Neural progenitor cell (in vitro differentiated cells): ENCODE measurements around the gene PHACTR1. TPM values are rescaled to one million over a fixed set of nuclear protein-coding genes. Genes with fewer than 3 reads are reported as not detected.

Source experiments
- DNase-seq: peaks from one replicate; pipeline ENCODE4 v3.0.0-alpha.2; 2016; ENCODE audit warnings: low spot score
- H2AFZ ChIP-seq: fragments of 200-600 bp; sonication (generic); replicated peaks from 2 replicates; pipeline ENCODE4 v1.6.1; 2016; ENCODE audit warnings: antibody characterized with exemption
- H3F3A ChIP-seq: fragments of 200-600 bp; sonication (generic); 2 replicates; pipeline ENCODE4 v1.6.1; 2016; ENCODE audit warnings: antibody characterized with exemption, low read depth
- H3K27ac ChIP-seq: fragments of 200-600 bp; sonication (generic); 2 replicates; pipeline ENCODE4 v1.5.1; 2016; ENCODE audit warnings: mild to moderate bottlenecking
- H3K27me3 ChIP-seq: fragments of 200-600 bp; sonication (generic); 2 replicates; pipeline ENCODE4 v1.6.1; 2016; ENCODE audit warnings: mild to moderate bottlenecking, moderate library complexity
- H3K36me3 ChIP-seq: fragments of 200-600 bp; sonication (generic); 2 replicates; pipeline ENCODE4 v1.5.1; 2016
- H3K4me1 ChIP-seq: fragments of 200-600 bp; sonication (generic); 2 replicates; pipeline ENCODE4 v1.6.1; 2016; ENCODE audit warnings: mixed run types
- H3K4me2 ChIP-seq: fragments of 200-600 bp; sonication (generic); 2 replicates; pipeline ENCODE4 v1.6.1; 2016
- H3K4me3 ChIP-seq: fragments of 200-600 bp; sonication (generic); 2 replicates; pipeline ENCODE4 v1.5.1; 2016
- H3K79me2 ChIP-seq: fragments of 200-600 bp; sonication (generic); 2 replicates; pipeline ENCODE4 v1.6.1; 2016; ENCODE audit warnings: low read depth
- H3K9ac ChIP-seq: fragments of 200-600 bp; sonication (generic); 2 replicates; pipeline ENCODE4 v1.6.1; 2016
- H3K9me3 ChIP-seq: fragments of 200-600 bp; sonication (generic); 2 replicates; pipeline ENCODE4 v1.5.1; 2016; ENCODE audit warnings: low read depth
- H4K20me1 ChIP-seq: fragments of 200-600 bp; sonication (generic); 2 replicates; pipeline ENCODE4 v1.6.1; 2016; ENCODE audit warnings: low read depth
- H3K27ac Mint-ChIP-seq: 3 replicates; pipeline ENCODE4 v1.8.0; 2021; ENCODE audit warnings: mixed read lengths
- H3K27me3 Mint-ChIP-seq: 2 replicates; pipeline ENCODE4 v1.8.0; 2022; ENCODE audit warnings: low read depth, mild to moderate bottlenecking, inconsistent platforms, moderate library complexity, mixed read lengths; ENCODE audit not compliant: insufficient read depth
- H3K36me3 Mint-ChIP-seq: 3 replicates; pipeline ENCODE4 v1.8.0; 2021; ENCODE audit warnings: mixed read lengths
- H3K4me1 Mint-ChIP-seq: 3 replicates; pipeline ENCODE4 v1.8.0; 2021; ENCODE audit warnings: mixed read lengths
- H3K4me3 Mint-ChIP-seq: 3 replicates; pipeline ENCODE4 v1.8.0; 2021; ENCODE audit warnings: mild to moderate bottlenecking, moderate library complexity, mixed read lengths
- H3K9me3 Mint-ChIP-seq: 3 replicates; pipeline ENCODE4 v1.8.0; 2020; ENCODE audit warnings: mixed read lengths
- CTCF ChIP-seq: fragments of 200-600 bp; sonication (generic); IDR thresholded peaks from 2 replicates; pipeline ENCODE4 v1.5.1; 2017; ENCODE audit warnings: antibody characterized with exemption, mild to moderate bottlenecking
- EZH2 ChIP-seq: fragments of 200-600 bp; sonication (generic); IDR thresholded peaks from 2 replicates; pipeline ENCODE4 v1.6.1; 2017; ENCODE audit warnings: antibody characterized with exemption, mild to moderate bottlenecking, moderate library complexity
- EZH2phosphoT487 ChIP-seq: fragments of 200-600 bp; sonication (generic); IDR thresholded peaks from 2 replicates; pipeline ENCODE4 v1.6.1; 2017; ENCODE audit warnings: antibody characterized with exemption
- total RNA-seq: library from RNA; depleted of rRNA; stranded (reverse); fragments of >200 nt; gene quantifications from 2 replicates; pipeline ENCODE4 v1.2.3, GENCODE V29; 2015; ENCODE audit warnings: low replicate concordance

The PHACTR1 gene
- total RNA-seq, 1 donor from 2014 or later = 2.4 TPM

- Histone ChIP-seq H3K79me2 (no peaks in the 10 kb centered on the region), H3K4me2 (no peak overlapping the region), H3K9me3 (no peaks in the 10 kb centered on the region), H3K9ac (no peak overlapping the region), H3K36me3 (no peaks in the 10 kb centered on the region), H3K27ac (no peak overlapping the region), H4K20me1 (no peaks in the 10 kb centered on the region), H3K4me3 (no peak overlapping the region), H2AFZ (no peak overlapping the region), H3F3A (peaks cover 7% of the 10 kb centered on the region), H3K27me3 (no peaks in the 10 kb centered on the region), H3K4me1 (peaks cover 11% of the 10 kb centered on the region)
- TF ChIP-seq EZH2 (no peak), CTCF (no peak), EZH2phosphoT487 (no peak)
- Mint-ChIP-seq H3K4me3 (no peak overlapping the region), H3K27ac (no peak overlapping the region), H3K36me3 (no peaks in the 10 kb centered on the region), H3K27me3 (no peaks in the 10 kb centered on the region), H3K9me3 (no peaks in the 10 kb centered on the region), H3K4me1 (peaks cover 16% of the 10 kb centered on the region)
- no peak for DNase-seq
Observed at GRCh38 chr6:12947967-12948366, 231.4 kb downstream of the PHACTR1 start.

GRCh38 chr6:12950976-12951375 lies 234.4 kb downstream of the PHACTR1 start:
- no peak for TF ChIP-seq EZH2phosphoT487
- TF ChIP-seq CTCF = no peak
- no peak for TF ChIP-seq EZH2
- Histone ChIP-seq H3F3A (peaks cover 3% of the 10 kb centered on the region), H3K9me3 (no peaks in the 10 kb centered on the region), H3K9ac (no peak overlapping the region), H3K4me3 (no peak overlapping the region), H3K4me1 (peaks cover 2% of the 10 kb centered on the region), H3K4me2 (no peak overlapping the region), H3K36me3 (no peaks in the 10 kb centered on the region), H3K27ac (no peak overlapping the region), H2AFZ (no peak overlapping the region), H4K20me1 (no peaks in the 10 kb centered on the region), H3K79me2 (no peaks in the 10 kb centered on the region), H3K27me3 (peaks cover 24% of the 10 kb centered on the region)
- Mint-ChIP-seq H3K4me1 (peaks cover 10% of the 10 kb centered on the region), H3K36me3 (no peaks in the 10 kb centered on the region), H3K9me3 (no peaks in the 10 kb centered on the region), H3K4me3 (no peak overlapping the region), H3K27ac (no peak overlapping the region), H3K27me3 (peaks cover 2% of the 10 kb centered on the region)
- no peak for DNase-seq

- no peak for DNase-seq
- no peaks in the 10 kb centered on the region for H3K36me3 Mint-ChIP-seq
- Histone ChIP-seq H3K9me3 (no peaks in the 10 kb centered on the region), H3K79me2 (no peaks in the 10 kb centered on the region), H3K27ac (no peak overlapping the region), H3K9ac (no peak overlapping the region), H3K4me1 (peaks cover 3% of the 10 kb centered on the region), H4K20me1 (peaks cover 2% of the 10 kb centered on the region), H3K27me3 (peaks cover 28% of the 10 kb centered on the region), H3K4me3 (no peak overlapping the region), H2AFZ (no peak overlapping the region), H3F3A (peaks cover 5% of the 10 kb centered on the region), H3K36me3 (no peaks in the 10 kb centered on the region), H3K4me2 (no peak overlapping the region)
- H3K9me3 Mint-ChIP-seq = no peaks in the 10 kb centered on the region
- peaks cover 14% of the 10 kb centered on the region for H3K4me1 Mint-ChIP-seq
- H3K27ac Mint-ChIP-seq = no peak overlapping the region
- peaks cover 4% of the 10 kb centered on the region for H3K27me3 Mint-ChIP-seq
- no peak overlapping the region for H3K4me3 Mint-ChIP-seq
- TF ChIP-seq EZH2phosphoT487 = no peak
- no peak for TF ChIP-seq EZH2
- no peak for TF ChIP-seq CTCF
Observed at GRCh38 chr6:12951415-12951814, 234.8 kb downstream of the PHACTR1 start.
